Esophagus (tissue), 2 donors: ENCODE measurements around the gene RABGAP1L. TPM values are rescaled to one million over a fixed set of nuclear protein-coding genes. Genes with fewer than 3 reads are reported as not detected.
"Not testable (repeated sequence)": the region's sequence is repeated elsewhere in the genome, so short reads cannot be mapped to it uniquely, and the experiment has no call there.

Experiments used
- H3K27ac ChIP-seq, 2 donors: one replicate each; pipeline ENCODE4 v1.5.1; 2013; ENCODE audit warnings: low read depth in 2 of 2, mild to moderate bottlenecking in 2 of 2, inconsistent platforms in 1 of 2, low read length in 1 of 2, moderate library complexity in 1 of 2
- H3K27me3 ChIP-seq, 2 donors: one replicate each; pipeline ENCODE4 v1.6.1; 2013; ENCODE audit warnings: low read length in 2 of 2, control low read depth in 1 of 2, mild to moderate bottlenecking in 1 of 2; ENCODE audit not compliant: insufficient read depth in 2 of 2, control insufficient read depth in 1 of 2
- H3K36me3 ChIP-seq, 2 donors: one replicate each; pipeline ENCODE4 v1.6.1; 2013; ENCODE audit warnings: low read length in 1 of 2; ENCODE audit not compliant: control insufficient read depth in 2 of 2, insufficient read depth in 2 of 2
- H3K4me1 ChIP-seq, 2 donors: one replicate each; pipeline ENCODE4 v1.6.1; 2013; ENCODE audit warnings: low read length in 1 of 2; ENCODE audit not compliant: control insufficient read depth in 2 of 2, insufficient read depth in 2 of 2
- H3K4me3 ChIP-seq, 2 donors: one replicate each; pipeline ENCODE4 v1.5.1; 2013; ENCODE audit warnings: low read length in 2 of 2, mild to moderate bottlenecking in 2 of 2, low read depth in 1 of 2, moderate library complexity in 1 of 2
- H3K9me3 ChIP-seq, 2 donors: one replicate each; pipeline ENCODE4 v1.6.1; 2013; ENCODE audit warnings: mild to moderate bottlenecking in 2 of 2, low read depth in 1 of 2, low read length in 1 of 2, moderate library complexity in 1 of 2; ENCODE audit not compliant: control insufficient read depth in 2 of 2, insufficient read depth in 1 of 2
- WGBS, 2 donors: extraction: QIAGEN DNeasy Blood & Tissue Kit; methylation state at CpG; one replicate each; pipeline ENCODE4 v1.1.7; 2013; 5-methylcytosine and 5-hydroxymethylcytosine counted together
- polyA plus RNA-seq, 2 donors: library from polyadenylated mRNA; stranded (reverse); fragments of 200-250 nt; gene quantifications; one replicate each; pipeline ENCODE4 v1.2.3, GENCODE V29; 2013
- donor health status: healthy with polysubstance abuse.
- donor health status: Bipolar disorder and iron deficiency.

The RABGAP1L gene
- polyA plus RNA-seq, 2 donors: 9.2 to 13.0 TPM

GRCh38 chr1:174680101-174680500 lies 520.8 kb downstream of the RABGAP1L start:
- no peaks in the 10 kb centered on the region for H3K27me3 ChIP-seq
- H3K27ac ChIP-seq: no peak overlapping the region
- no peaks in the 10 kb centered on the region for H3K4me1 ChIP-seq
- H3K4me3 ChIP-seq: no peak overlapping the region
- WGBS, 2 donors: 89 to 90% methylated on average over 3 of the region's 3 CpGs
- H3K9me3 ChIP-seq: no peaks in the 10 kb centered on the region
- no peaks in the 10 kb centered on the region for H3K36me3 ChIP-seq

GRCh38 chr1:174682419-174683008 lies 523.2 kb downstream of the RABGAP1L start:
- 45 to 60% methylated on average over 2 of the region's 2 CpGs for WGBS, 2 donors

GRCh38 chr1:174686213-174686612 lies 526.9 kb downstream of the RABGAP1L start:
- Histone ChIP-seq H3K4me1 (no peaks in the 10 kb centered on the region), H3K4me3 (no peak overlapping the region), H3K27ac (no peak overlapping the region), H3K9me3 (no peaks in the 10 kb centered on the region), H3K36me3 (no peaks in the 10 kb centered on the region), H3K27me3 (no peaks in the 10 kb centered on the region)

More at GRCh38 chr1:174682419-174683008, 523.2 kb downstream of the RABGAP1L start:
- H3K9me3 ChIP-seq: no peaks in the 10 kb centered on the region
- no peak overlapping the region for H3K4me3 ChIP-seq
- H3K27ac ChIP-seq: no peak overlapping the region
- H3K36me3 ChIP-seq: no peaks in the 10 kb centered on the region
- H3K4me1 ChIP-seq: no peaks in the 10 kb centered on the region
- no peaks in the 10 kb centered on the region for H3K27me3 ChIP-seq

- H3K27me3 ChIP-seq: no peaks in the 10 kb centered on the region
- no peaks in the 10 kb centered on the region for H3K9me3 ChIP-seq
- whole genome bisulfite sequencing, 2 donors: 58 to 78% methylated on average over 1 of the region's 1 CpG
- H3K4me3 ChIP-seq: no peak overlapping the region
- H3K36me3 ChIP-seq: no peaks in the 10 kb centered on the region
- H3K27ac ChIP-seq: no peak overlapping the region
- H3K4me1 ChIP-seq: no peaks in the 10 kb centered on the region
Observed at GRCh38 chr1:174689524-174689923, 530.2 kb downstream of the RABGAP1L start.

- Histone ChIP-seq H3K4me3 (no peak overlapping the region), H3K27me3 (no peaks in the 10 kb centered on the region), H3K9me3 (no peaks in the 10 kb centered on the region), H3K27ac (no peak overlapping the region), H3K4me1 (no peaks in the 10 kb centered on the region), H3K36me3 (no peaks in the 10 kb centered on the region)
Observed at GRCh38 chr1:174690266-174690665, 530.9 kb downstream of the RABGAP1L start.

- Histone ChIP-seq H3K27me3 (no peaks in the 10 kb centered on the region), H3K4me1 (no peaks in the 10 kb centered on the region), H3K9me3 (no peaks in the 10 kb centered on the region), H3K4me3 (no peak overlapping the region), H3K36me3 (no peaks in the 10 kb centered on the region), H3K27ac (no peak overlapping the region)
- WGBS, 2 donors: 86 to 93% methylated on average over 1 of the region's 1 CpG
Observed at GRCh38 chr1:174692313-174692712, 533.0 kb downstream of the RABGAP1L start.

- H3K27ac ChIP-seq: no peak overlapping the region
- H3K4me3 ChIP-seq: no peak overlapping the region
- H3K36me3 ChIP-seq: no peaks in the 10 kb centered on the region
- no peaks in the 10 kb centered on the region for H3K4me1 ChIP-seq
- H3K27me3 ChIP-seq: no peaks in the 10 kb centered on the region
- no peaks in the 10 kb centered on the region for H3K9me3 ChIP-seq
- WGBS, 2 donors: 83 to 92% methylated on average over 3 of the region's 3 CpGs
Observed at GRCh38 chr1:174693085-174693484, 533.8 kb downstream of the RABGAP1L start.

- not testable (repeated sequence) for H3K27ac ChIP-seq, H3K4me1 ChIP-seq, H3K9me3 ChIP-seq, H3K36me3 ChIP-seq, H3K27me3 ChIP-seq, H3K4me3 ChIP-seq
Observed at GRCh38 chr1:174693539-174693938, 534.2 kb downstream of the RABGAP1L start.

- Histone ChIP-seq H3K36me3 (no peaks in the 10 kb centered on the region), H3K27ac (no peak overlapping the region), H3K4me1 (no peaks in the 10 kb centered on the region), H3K4me3 (no peak overlapping the region), H3K9me3 (no peaks in the 10 kb centered on the region), H3K27me3 (no peaks in the 10 kb centered on the region)
- WGBS, 2 donors: 92 to 94% methylated on average over 5 of the region's 5 CpGs
Observed at GRCh38 chr1:174696026-174696821, 536.9 kb downstream of the RABGAP1L start.

GRCh38 chr1:174700314-174700713 lies 541.0 kb downstream of the RABGAP1L start:
- H3K36me3 ChIP-seq: no peaks in the 10 kb centered on the region
- no peaks in the 10 kb centered on the region for H3K4me1 ChIP-seq
- whole genome bisulfite sequencing, 2 donors: 87 to 89% methylated on average over 3 of the region's 3 CpGs
- H3K27me3 ChIP-seq: no peaks in the 10 kb centered on the region
- no peaks in the 10 kb centered on the region for H3K9me3 ChIP-seq
- H3K27ac ChIP-seq: no peak overlapping the region
- H3K4me3 ChIP-seq: no peak overlapping the region
